ENCODE measurements around the gene KNSTRN. TPM values are rescaled to one million over a fixed set of nuclear protein-coding genes. Genes with fewer than 3 reads are reported as not detected.

Gene KNSTRN
- total RNA-seq, 1 donor from 2014 or later: 28.4 TPM

DNA sequence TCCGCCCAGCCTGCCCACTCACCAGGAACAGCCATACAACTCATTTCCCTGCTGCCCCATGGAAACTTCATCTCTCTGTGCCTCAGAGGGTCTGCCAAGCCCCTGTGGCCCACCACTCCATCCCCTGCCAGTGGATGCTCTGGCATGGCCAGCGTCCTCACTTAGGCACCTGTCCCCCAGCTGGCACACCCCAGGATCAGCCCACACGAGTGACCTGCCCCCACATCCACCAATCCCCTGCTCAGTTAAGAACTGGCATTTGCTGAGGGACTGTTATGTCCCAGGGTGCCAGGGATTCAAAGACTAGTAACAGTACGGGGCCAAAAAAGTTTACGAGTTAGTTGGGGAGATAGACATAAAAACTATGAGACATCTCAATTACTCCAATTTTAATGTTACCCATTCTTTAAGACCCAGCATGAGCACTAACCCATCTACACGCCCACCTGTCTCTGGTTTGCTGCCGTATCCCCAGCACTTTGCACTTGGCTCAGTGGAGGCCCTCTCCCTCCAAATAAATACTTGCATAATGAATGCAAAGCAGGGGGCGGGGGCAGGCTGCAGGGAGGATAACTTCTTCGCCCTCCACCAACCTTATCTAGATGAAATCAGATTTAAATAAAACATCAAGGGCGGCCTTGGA is 46.7 kb downstream of the KNSTRN start:
- no peaks in the 10 kb centered on the region for H3K9me3 Mint-ChIP-seq (ENCODE audit: low read depth)

DNA sequence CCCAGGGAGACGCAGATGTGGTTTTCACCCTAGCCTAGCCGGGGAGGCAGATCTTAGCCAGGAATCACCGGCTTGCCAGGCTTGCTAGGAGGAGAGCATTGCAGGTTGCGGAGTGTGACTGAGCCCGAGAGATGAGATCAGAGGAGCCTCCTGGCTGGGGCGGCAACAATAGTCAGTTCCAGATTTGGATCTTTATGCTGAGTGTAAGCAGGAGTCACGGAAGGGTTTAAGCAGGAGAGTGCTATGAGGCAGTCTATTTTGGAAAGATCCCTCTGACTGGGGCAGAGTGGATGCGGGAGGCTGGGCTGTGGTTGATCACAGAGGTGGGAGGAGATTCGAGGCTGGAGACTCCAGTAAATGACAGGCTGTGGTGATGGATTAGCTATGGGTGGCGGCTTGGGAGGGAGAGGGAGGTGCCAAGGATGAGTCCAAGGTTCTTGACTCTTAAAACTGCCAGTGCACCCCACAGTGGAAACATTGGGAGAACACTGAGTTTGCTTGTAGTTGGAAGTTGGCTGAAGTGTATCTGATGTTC is 47.8 kb downstream of the KNSTRN start:
- H3K9me3 Mint-ChIP-seq (ENCODE audit: low read depth): no peaks in the 10 kb centered on the region
- no peak for DNase-seq (ENCODE audit: low spot score)
- TF ChIP-seq, protein P1, sequence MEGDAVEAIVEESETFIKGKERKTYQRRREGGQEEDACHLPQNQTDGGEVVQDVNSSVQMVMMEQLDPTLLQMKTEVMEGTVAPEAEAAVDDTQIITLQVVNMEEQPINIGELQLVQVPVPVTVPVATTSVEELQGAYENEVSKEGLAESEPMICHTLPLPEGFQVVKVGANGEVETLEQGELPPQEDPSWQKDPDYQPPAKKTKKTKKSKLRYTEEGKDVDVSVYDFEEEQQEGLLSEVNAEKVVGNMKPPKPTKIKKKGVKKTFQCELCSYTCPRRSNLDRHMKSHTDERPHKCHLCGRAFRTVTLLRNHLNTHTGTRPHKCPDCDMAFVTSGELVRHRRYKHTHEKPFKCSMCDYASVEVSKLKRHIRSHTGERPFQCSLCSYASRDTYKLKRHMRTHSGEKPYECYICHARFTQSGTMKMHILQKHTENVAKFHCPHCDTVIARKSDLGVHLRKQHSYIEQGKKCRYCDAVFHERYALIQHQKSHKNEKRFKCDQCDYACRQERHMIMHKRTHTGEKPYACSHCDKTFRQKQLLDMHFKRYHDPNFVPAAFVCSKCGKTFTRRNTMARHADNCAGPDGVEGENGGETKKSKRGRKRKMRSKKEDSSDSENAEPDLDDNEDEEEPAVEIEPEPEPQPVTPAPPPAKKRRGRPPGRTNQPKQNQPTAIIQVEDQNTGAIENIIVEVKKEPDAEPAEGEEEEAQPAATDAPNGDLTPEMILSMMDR (IDR thresholded peaks at IDR 0.05): no peak
- H3K4me1 Mint-ChIP-seq (ENCODE audit: low read depth): no peaks in the 10 kb centered on the region
- H3K27me3 Mint-ChIP-seq (ENCODE audit: low read depth): peaks cover 28% of the 10 kb centered on the region
- H3K36me3 Mint-ChIP-seq (ENCODE audit: low read depth): no peaks in the 10 kb centered on the region
- H3K27ac Mint-ChIP-seq (ENCODE audit: unreplicated experiment): no peak overlapping the region
- no peak overlapping the region for H3K4me3 Mint-ChIP-seq (ENCODE audit: unreplicated experiment)

More for the DNA sequence above, 46.7 kb downstream of the KNSTRN start:
- H3K36me3 Mint-ChIP-seq (ENCODE audit: low read depth): no peaks in the 10 kb centered on the region
- TF ChIP-seq, protein P1 (IDR thresholded peaks at IDR 0.05): no peak
- no peaks in the 10 kb centered on the region for H3K4me1 Mint-ChIP-seq (ENCODE audit: low read depth)
- no peak for DNase-seq (ENCODE audit: low spot score)
- H3K27me3 Mint-ChIP-seq (ENCODE audit: low read depth): peaks cover 25% of the 10 kb centered on the region
- no peak overlapping the region for H3K27ac Mint-ChIP-seq (ENCODE audit: unreplicated experiment)
- no peak overlapping the region for H3K4me3 Mint-ChIP-seq (ENCODE audit: unreplicated experiment)

DNA sequence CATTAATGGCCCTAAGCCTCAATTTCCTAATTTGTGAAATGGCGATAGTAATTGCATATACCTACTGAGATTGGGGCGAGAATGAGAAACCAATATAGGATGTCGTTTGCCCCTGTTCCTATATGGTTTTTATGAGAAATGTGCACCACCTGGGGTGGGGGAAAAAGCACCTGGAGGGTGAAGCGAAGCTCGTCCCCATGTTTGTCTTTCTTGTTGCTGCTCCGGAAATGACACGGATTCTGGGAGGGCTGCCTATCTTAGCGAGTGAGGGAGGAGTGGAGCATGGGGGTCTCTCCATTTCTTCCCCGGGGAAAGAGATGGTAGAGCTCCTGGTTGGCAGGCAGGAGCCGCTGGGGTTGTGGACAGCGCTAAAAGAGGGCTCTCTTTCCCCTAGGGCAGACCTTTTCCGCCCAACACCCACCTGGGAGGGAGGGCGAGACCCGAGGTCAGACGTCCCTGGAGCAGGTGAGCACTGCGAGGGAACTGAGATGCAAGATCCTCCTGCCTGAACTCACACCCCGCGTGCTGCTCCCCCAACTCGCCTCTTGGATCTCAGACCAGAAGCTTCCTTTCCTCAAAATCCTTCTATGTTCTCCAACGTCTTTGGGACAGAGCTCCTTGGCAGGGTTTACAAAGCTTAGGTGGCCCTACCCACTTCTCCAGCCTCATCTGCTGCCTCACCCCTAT is 52.6 kb downstream of the KNSTRN start:
- TF ChIP-seq, protein P1 (IDR thresholded peaks at IDR 0.05): no peak
- peak overlapping the region; percentile 60 for H3K4me3 Mint-ChIP-seq (ENCODE audit: unreplicated experiment)
- no peaks in the 10 kb centered on the region for H3K36me3 Mint-ChIP-seq (ENCODE audit: low read depth)
- DNase-seq (ENCODE audit: low spot score): no peak
- no peak overlapping the region for H3K27ac Mint-ChIP-seq (ENCODE audit: unreplicated experiment)
- no peaks in the 10 kb centered on the region for H3K9me3 Mint-ChIP-seq (ENCODE audit: low read depth)
- peaks cover 42% of the 10 kb centered on the region for H3K4me1 Mint-ChIP-seq (ENCODE audit: low read depth)
- peaks cover 29% of the 10 kb centered on the region for H3K27me3 Mint-ChIP-seq (ENCODE audit: low read depth)

DNA sequence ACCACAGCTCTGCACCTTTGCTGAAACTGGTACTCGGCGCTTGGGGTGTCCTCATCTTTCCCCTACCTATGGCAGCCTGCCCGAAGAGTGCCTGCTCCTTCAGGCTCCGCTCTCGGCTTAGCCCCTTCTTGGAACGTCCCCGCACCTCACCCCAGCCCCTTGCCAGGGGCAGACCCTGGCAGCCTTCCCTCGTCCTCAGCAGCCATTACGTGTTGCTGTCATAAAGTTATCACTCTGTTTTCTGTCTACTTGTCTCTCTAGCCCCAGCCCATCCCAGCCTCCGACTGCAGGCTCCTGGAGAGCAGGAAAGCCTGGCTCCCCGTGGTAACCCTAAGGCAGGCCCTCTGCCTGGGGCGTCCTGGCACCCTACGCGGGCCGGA is 53.2 kb downstream of the KNSTRN start:
- peaks cover 24% of the 10 kb centered on the region for H3K27me3 Mint-ChIP-seq (ENCODE audit: low read depth)
- TF ChIP-seq, protein P1 (IDR thresholded peaks at IDR 0.05): no peak
- peaks cover 42% of the 10 kb centered on the region for H3K4me1 Mint-ChIP-seq (ENCODE audit: low read depth)
- H3K36me3 Mint-ChIP-seq (ENCODE audit: low read depth): no peaks in the 10 kb centered on the region
- peak overlapping the region; percentile 60 for H3K4me3 Mint-ChIP-seq (ENCODE audit: unreplicated experiment)
- H3K9me3 Mint-ChIP-seq (ENCODE audit: low read depth): no peaks in the 10 kb centered on the region
- DNase-seq (ENCODE audit: low spot score): no peak
- H3K27ac Mint-ChIP-seq (ENCODE audit: unreplicated experiment): peak overlapping the region; percentile 14

DNA sequence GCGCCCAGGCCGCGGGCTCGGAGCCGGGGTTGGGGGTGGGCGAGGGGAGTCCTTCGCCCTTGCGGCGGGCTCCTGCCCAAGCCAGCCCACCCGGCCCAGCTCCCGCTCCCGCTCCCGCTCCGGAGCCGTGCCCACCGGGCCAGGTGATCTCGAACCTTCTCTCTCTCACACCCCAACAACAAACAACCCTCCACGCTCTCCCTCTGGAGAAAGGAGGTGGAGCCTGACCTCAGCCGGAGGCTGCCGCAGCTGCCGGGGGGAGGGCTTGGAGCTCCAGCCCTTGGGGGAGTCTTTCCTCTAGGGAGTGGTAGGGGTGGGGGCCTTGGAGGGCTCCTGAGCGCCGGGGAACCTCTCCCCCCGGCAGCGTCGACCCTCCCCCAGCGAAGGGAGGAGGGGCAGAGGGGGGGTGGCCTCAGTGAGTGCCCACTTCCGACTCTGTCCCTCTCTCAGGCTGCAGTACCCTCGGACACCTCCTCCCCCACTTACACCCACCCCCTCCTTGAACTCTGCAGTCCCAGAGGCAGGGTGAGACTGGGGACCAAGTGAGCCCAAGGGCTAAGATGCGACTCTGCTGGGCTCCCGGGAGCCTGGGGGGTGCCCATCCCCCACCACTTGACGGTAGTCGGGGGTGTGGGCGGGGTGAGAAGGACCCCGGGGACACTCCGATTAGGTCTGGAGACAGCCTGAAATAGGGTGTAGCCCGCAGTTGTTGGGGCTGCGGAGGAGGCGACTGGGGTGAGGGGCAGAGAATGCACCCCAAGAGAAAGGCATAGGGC is 53.8 kb downstream of the KNSTRN start:
- Mint-ChIP-seq H3K36me3 (ENCODE audit: low read depth) (no peaks in the 10 kb centered on the region), H3K4me1 (ENCODE audit: low read depth) (peaks cover 42% of the 10 kb centered on the region), H3K4me3 (ENCODE audit: unreplicated experiment) (peak overlapping the region; percentile 68), H3K27ac (ENCODE audit: unreplicated experiment) (no peak overlapping the region), H3K9me3 (ENCODE audit: low read depth) (no peaks in the 10 kb centered on the region), H3K27me3 (ENCODE audit: low read depth) (peaks cover 22% of the 10 kb centered on the region)
- TF ChIP-seq, protein P1 (IDR thresholded peaks at IDR 0.05): no peak
- no peak for DNase-seq (ENCODE audit: low spot score)

Measured in chondrocyte (in vitro differentiated cells).